ENCODE measurements around the gene TMIGD2. TPM values are rescaled to one million over a fixed set of nuclear protein-coding genes. Genes with fewer than 3 reads are reported as not detected.

TMIGD2 gene
- total RNA-seq, 1 experiment from 2014 or later = 0.94 TPM

DNA sequence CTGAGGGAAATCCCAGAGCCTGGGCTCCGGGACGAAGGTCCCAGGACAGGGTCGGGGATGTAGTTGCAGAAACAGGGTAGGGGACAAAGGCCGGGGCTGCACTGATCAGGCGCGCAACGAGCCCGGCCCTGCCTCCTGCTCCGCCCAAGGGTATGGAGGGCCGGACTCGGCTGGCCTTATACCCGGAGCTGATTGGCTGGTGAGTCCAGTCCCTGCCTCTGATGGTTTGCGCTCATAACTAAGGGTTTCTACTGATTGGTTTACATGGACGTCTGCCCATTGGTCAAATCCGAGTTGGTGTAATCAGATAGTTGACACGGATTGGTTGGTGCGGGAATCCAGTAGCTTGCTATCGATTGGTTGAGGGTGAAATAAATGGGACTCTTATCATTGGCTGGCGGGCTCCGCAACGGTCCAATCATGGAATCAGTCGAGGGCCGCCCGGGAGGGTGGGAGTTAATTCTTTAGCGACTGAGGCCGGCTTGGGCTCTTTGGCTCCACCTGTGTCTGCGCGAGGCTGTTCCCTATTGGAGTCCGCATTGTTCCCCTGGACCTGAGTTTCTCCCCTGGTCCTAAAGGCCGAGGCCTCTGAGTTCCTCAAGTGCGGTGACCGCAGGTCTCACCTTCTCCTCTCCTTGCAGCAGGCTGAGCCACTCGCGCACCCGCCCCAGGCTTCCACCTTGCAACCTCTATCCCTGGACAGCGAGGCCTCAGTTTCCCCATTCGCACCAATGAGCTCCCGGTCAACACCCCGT is 40.6 kb upstream of the TMIGD2 start (continued):
- TF ChIP-seq, protein P1, sequence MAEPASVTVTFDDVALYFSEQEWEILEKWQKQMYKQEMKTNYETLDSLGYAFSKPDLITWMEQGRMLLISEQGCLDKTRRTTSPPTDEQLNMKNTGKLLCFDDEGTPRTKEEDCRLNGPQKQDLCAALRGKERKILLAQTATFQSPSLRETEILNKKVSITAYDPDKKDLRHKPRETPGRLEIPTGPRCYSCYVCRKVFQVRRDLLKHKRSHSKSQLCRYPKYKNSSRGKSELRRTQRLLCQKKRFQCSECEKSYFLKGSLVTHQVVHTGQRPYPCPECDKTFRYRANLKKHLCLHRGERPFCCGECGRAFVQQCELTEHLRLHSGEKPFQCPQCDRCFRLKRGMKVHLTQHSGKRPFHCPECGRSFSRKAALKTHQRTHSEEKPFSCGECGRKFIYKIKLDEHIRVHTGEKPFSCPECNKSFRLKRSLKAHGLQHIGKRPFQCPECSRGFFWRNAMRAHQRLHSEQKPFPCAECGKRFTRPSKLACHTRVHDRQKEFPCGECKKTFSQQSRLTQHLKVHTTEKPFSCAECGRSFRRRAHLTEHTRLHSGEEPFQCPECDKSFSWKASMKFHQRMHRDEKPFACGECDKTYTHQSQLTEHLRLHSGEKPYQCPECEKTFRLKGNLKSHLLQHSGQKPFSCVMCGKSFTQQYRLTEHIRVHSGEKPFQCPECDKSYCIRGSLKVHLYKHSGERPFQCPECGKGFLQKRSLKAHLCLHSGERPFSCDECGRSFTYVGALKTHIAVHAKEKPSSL (CRISPR knock-in tag; conservative IDR thresholded peaks at IDR 0.05) = no peak; the same call in 1 of the 2 replicates
- TF ChIP-seq, protein P2, sequence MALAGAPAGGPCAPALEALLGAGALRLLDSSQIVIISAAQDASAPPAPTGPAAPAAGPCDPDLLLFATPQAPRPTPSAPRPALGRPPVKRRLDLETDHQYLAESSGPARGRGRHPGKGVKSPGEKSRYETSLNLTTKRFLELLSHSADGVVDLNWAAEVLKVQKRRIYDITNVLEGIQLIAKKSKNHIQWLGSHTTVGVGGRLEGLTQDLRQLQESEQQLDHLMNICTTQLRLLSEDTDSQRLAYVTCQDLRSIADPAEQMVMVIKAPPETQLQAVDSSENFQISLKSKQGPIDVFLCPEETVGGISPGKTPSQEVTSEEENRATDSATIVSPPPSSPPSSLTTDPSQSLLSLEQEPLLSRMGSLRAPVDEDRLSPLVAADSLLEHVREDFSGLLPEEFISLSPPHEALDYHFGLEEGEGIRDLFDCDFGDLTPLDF (CRISPR knock-in tag; IDR thresholded peaks at IDR 0.05) = no peak
- TF ChIP-seq, protein P3, sequence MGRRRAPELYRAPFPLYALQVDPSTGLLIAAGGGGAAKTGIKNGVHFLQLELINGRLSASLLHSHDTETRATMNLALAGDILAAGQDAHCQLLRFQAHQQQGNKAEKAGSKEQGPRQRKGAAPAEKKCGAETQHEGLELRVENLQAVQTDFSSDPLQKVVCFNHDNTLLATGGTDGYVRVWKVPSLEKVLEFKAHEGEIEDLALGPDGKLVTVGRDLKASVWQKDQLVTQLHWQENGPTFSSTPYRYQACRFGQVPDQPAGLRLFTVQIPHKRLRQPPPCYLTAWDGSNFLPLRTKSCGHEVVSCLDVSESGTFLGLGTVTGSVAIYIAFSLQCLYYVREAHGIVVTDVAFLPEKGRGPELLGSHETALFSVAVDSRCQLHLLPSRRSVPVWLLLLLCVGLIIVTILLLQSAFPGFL (CRISPR knock-in tag; IDR thresholded peaks at IDR 0.05; ENCODE audit: borderline replicate concordance) = no peak
- TF ChIP-seq ZNF416 (CRISPR knock-in tag; IDR thresholded peaks at IDR 0.05) (0 out of 2 replicates have a peak, but pooled peaks have one; percentile 67), SMAD4 (CRISPR knock-in tag; IDR thresholded peaks at IDR 0.05) (no peak), NFE2L1 (CRISPR knock-in tag; IDR thresholded peaks at IDR 0.05) (no peak), ZBTB21 (CRISPR knock-in tag; IDR thresholded peaks at IDR 0.05; ENCODE audit: borderline replicate concordance) (no peak), CBFB (CRISPR knock-in tag; IDR thresholded peaks at IDR 0.05; ENCODE audit: low read depth) (no peak), RORB (CRISPR knock-in tag; IDR thresholded peaks at IDR 0.05) (no peak), ZNF121 (CRISPR knock-in tag; IDR thresholded peaks at IDR 0.05) (0 out of 2 replicates have a peak, but pooled peaks have one; percentile 20), SP1 (CRISPR knock-in tag; conservative IDR thresholded peaks at IDR 0.05) (no peak), ZNF138 (CRISPR knock-in tag; conservative IDR thresholded peaks at IDR 0.05) (no peak), IRF2 (CRISPR knock-in tag; IDR thresholded peaks at IDR 0.05; ENCODE audit: borderline replicate concordance, low read depth) (no peak), TEAD4 (CRISPR knock-in tag; IDR thresholded peaks at IDR 0.05) (no peak)
- TF ChIP-seq, protein P4, sequence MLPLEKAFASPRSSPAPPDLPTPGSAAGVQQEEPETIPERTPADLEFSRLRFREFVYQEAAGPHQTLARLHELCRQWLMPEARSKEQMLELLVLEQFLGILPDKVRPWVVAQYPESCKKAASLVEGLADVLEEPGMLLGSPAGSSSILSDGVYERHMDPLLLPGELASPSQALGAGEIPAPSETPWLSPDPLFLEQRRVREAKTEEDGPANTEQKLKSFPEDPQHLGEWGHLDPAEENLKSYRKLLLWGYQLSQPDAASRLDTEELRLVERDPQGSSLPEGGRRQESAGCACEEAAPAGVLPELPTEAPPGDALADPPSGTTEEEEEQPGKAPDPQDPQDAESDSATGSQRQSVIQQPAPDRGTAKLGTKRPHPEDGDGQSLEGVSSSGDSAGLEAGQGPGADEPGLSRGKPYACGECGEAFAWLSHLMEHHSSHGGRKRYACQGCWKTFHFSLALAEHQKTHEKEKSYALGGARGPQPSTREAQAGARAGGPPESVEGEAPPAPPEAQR (CRISPR knock-in tag; IDR thresholded peaks at IDR 0.05) = peak; percentile 99
- TF ChIP-seq, protein P5, sequence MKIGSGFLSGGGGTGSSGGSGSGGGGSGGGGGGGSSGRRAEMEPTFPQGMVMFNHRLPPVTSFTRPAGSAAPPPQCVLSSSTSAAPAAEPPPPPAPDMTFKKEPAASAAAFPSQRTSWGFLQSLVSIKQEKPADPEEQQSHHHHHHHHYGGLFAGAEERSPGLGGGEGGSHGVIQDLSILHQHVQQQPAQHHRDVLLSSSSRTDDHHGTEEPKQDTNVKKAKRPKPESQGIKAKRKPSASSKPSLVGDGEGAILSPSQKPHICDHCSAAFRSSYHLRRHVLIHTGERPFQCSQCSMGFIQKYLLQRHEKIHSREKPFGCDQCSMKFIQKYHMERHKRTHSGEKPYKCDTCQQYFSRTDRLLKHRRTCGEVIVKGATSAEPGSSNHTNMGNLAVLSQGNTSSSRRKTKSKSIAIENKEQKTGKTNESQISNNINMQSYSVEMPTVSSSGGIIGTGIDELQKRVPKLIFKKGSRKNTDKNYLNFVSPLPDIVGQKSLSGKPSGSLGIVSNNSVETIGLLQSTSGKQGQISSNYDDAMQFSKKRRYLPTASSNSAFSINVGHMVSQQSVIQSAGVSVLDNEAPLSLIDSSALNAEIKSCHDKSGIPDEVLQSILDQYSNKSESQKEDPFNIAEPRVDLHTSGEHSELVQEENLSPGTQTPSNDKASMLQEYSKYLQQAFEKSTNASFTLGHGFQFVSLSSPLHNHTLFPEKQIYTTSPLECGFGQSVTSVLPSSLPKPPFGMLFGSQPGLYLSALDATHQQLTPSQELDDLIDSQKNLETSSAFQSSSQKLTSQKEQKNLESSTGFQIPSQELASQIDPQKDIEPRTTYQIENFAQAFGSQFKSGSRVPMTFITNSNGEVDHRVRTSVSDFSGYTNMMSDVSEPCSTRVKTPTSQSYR (CRISPR knock-in tag; IDR thresholded peaks at IDR 0.05) = no peak
- TF ChIP-seq, protein P6, sequence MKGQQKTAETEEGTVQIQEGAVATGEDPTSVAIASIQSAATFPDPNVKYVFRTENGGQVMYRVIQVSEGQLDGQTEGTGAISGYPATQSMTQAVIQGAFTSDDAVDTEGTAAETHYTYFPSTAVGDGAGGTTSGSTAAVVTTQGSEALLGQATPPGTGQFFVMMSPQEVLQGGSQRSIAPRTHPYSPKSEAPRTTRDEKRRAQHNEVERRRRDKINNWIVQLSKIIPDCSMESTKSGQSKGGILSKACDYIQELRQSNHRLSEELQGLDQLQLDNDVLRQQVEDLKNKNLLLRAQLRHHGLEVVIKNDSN (CRISPR knock-in tag; IDR thresholded peaks at IDR 0.05) = peak; percentile 52
- TF ChIP-seq, protein P7, sequence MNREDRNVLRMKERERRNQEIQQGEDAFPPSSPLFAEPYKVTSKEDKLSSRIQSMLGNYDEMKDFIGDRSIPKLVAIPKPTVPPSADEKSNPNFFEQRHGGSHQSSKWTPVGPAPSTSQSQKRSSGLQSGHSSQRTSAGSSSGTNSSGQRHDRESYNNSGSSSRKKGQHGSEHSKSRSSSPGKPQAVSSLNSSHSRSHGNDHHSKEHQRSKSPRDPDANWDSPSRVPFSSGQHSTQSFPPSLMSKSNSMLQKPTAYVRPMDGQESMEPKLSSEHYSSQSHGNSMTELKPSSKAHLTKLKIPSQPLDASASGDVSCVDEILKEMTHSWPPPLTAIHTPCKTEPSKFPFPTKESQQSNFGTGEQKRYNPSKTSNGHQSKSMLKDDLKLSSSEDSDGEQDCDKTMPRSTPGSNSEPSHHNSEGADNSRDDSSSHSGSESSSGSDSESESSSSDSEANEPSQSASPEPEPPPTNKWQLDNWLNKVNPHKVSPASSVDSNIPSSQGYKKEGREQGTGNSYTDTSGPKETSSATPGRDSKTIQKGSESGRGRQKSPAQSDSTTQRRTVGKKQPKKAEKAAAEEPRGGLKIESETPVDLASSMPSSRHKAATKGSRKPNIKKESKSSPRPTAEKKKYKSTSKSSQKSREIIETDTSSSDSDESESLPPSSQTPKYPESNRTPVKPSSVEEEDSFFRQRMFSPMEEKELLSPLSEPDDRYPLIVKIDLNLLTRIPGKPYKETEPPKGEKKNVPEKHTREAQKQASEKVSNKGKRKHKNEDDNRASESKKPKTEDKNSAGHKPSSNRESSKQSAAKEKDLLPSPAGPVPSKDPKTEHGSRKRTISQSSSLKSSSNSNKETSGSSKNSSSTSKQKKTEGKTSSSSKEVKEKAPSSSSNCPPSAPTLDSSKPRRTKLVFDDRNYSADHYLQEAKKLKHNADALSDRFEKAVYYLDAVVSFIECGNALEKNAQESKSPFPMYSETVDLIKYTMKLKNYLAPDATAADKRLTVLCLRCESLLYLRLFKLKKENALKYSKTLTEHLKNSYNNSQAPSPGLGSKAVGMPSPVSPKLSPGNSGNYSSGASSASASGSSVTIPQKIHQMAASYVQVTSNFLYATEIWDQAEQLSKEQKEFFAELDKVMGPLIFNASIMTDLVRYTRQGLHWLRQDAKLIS (CRISPR knock-in tag; IDR thresholded peaks at IDR 0.05; ENCODE audit: borderline replicate concordance) = no peak
- TF ChIP-seq, protein P8, sequence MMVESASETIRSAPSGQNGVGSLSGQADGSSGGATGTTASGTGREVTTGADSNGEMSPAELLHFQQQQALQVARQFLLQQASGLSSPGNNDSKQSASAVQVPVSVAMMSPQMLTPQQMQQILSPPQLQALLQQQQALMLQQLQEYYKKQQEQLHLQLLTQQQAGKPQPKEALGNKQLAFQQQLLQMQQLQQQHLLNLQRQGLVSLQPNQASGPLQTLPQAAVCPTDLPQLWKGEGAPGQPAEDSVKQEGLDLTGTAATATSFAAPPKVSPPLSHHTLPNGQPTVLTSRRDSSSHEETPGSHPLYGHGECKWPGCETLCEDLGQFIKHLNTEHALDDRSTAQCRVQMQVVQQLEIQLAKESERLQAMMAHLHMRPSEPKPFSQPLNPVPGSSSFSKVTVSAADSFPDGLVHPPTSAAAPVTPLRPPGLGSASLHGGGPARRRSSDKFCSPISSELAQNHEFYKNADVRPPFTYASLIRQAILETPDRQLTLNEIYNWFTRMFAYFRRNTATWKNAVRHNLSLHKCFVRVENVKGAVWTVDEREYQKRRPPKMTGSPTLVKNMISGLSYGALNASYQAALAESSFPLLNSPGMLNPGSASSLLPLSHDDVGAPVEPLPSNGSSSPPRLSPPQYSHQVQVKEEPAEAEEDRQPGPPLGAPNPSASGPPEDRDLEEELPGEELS (CRISPR knock-in tag; IDR thresholded peaks at IDR 0.05) = peak; percentile 49; the same call in 1 of the 2 replicates
- TF ChIP-seq, protein P9, sequence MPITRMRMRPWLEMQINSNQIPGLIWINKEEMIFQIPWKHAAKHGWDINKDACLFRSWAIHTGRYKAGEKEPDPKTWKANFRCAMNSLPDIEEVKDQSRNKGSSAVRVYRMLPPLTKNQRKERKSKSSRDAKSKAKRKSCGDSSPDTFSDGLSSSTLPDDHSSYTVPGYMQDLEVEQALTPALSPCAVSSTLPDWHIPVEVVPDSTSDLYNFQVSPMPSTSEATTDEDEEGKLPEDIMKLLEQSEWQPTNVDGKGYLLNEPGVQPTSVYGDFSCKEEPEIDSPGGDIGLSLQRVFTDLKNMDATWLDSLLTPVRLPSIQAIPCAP (CRISPR knock-in tag; IDR thresholded peaks at IDR 0.05) = no peak
